ENCODE measurements around the gene MRPL21. TPM values are rescaled to one million over a fixed set of nuclear protein-coding genes. Genes with fewer than 3 reads are reported as not detected.
"Not testable (repeated sequence)": the region's sequence is repeated elsewhere in the genome, so short reads cannot be mapped to it uniquely, and the experiment has no call there.

Gene MRPL21
- total and polyA plus RNA-seq, 2 donors from 2014 or later = 45.0 to 147 TPM

- no peak overlapping the region for H3K27ac ChIP-seq (ENCODE audit: low read depth in 2 of 2, low read length in 2 of 2)
- DNase-seq (no peak), FAIRE-seq (no peak)
- TF ChIP-seq CTCF (IDR thresholded peaks at IDR 0.05; ENCODE audit: borderline replicate concordance, extremely low read depth, insufficient read depth) = no peak
- peaks cover 0 to 4% (median 4%) of the 10 kb centered on the region in 3 donors for H3K4me1 ChIP-seq (ENCODE audit: control insufficient read depth in 2 of 3, insufficient read depth in 2 of 3, low read depth in 1 of 3, low read length in 3 of 3)
- no peak overlapping the region for H3K9ac ChIP-seq (ENCODE audit: low read length in 3 of 3)
- intact Hi-C loops (cut with DNase I) = no loop called here
- peaks cover 0 to 4% (median 0%) of the 10 kb centered on the region in 3 donors for H3K9me3 ChIP-seq (ENCODE audit: control insufficient read depth in 2 of 3, insufficient read depth in 1 of 3, low read length in 3 of 3)
- H3K27me3 ChIP-seq (ENCODE audit: control insufficient read depth, insufficient read depth, low read length) = no peaks in the 10 kb centered on the region
- H3K36me3 ChIP-seq (ENCODE audit: control insufficient read depth in 2 of 3, insufficient read depth in 3 of 3, low read length in 3 of 3) = no peaks in the 10 kb centered on the region
- H3K4me3 ChIP-seq (ENCODE audit: low read length in 3 of 3) = no peak overlapping the region
Observed at GRCh38 chr11:68862421-68862820, 41.2 kb downstream of the MRPL21 start.

GRCh38 chr11:68859123-68859522, 44.5 kb downstream of the MRPL21 start:
- H3K4me3 ChIP-seq (ENCODE audit: low read length in 3 of 3) = no peak overlapping the region
- H3K9ac ChIP-seq (ENCODE audit: low read length in 3 of 3) = no peak overlapping the region
- no peaks in the 10 kb centered on the region for H3K27me3 ChIP-seq (ENCODE audit: control insufficient read depth, insufficient read depth, low read length)
- no peaks in the 10 kb centered on the region for H3K36me3 ChIP-seq (ENCODE audit: control insufficient read depth in 2 of 3, insufficient read depth in 3 of 3, low read length in 3 of 3)
- H3K9me3 ChIP-seq (ENCODE audit: control insufficient read depth in 2 of 3, insufficient read depth in 1 of 3, low read length in 3 of 3) = peaks cover 0 to 4% (median 0%) of the 10 kb centered on the region in 3 donors
- TF ChIP-seq CTCF (IDR thresholded peaks at IDR 0.05; ENCODE audit: borderline replicate concordance, extremely low read depth, insufficient read depth) = no peak
- intact Hi-C loops (cut with DNase I) = no loop called here
- H3K4me1 ChIP-seq (ENCODE audit: control insufficient read depth in 2 of 3, insufficient read depth in 2 of 3, low read depth in 1 of 3, low read length in 3 of 3) = peaks cover 0 to 6% (median 4%) of the 10 kb centered on the region in 3 donors
- FAIRE-seq (no peak), DNase-seq (no peak)
- H3K27ac ChIP-seq (ENCODE audit: low read depth in 2 of 2, low read length in 2 of 2) = no peak overlapping the region

DNA sequence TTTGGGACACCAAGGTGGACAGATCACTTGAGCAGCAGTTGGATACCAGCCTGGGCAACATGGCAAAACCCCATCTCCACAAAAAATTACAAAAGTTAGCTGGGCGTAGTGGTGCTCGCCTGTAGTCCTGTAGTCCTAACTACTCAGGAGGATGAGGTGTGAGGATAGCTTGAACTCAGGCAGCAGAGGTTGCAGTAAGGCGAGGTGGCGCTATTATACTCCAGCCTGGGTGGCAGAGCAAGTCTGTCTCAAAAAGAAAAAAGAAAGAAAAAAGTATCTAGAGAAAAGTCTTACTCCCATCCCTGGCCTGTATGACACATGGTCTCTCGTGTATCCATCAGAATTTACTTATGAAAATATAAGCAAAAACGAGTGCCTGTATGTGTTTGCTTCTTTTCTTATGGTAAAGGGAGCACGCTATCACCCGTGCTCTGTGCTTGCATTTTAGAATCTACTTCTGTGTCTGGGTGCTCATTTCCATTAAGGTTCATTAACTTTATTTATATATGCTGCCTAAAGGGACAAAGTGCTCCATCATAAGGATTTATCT, 46.5 kb downstream of the MRPL21 start:
- FAIRE-seq (no peak), DNase-seq (no peak)
- no peak for TF ChIP-seq CTCF (IDR thresholded peaks at IDR 0.05; ENCODE audit: borderline replicate concordance, extremely low read depth, insufficient read depth)
- intact Hi-C loops (cut with DNase I) = no loop called here
- Histone ChIP-seq H3K4me1 (ENCODE audit: control insufficient read depth in 2 of 3, insufficient read depth in 2 of 3, low read depth in 1 of 3, low read length in 3 of 3) (peaks cover 0 to 6% (median 4%) of the 10 kb centered on the region in 3 donors), H3K9ac (ENCODE audit: low read length in 3 of 3) (no peak overlapping the region), H3K27ac (ENCODE audit: low read depth in 2 of 2, low read length in 2 of 2) (peak overlapping the region in 1 of 2 donors; percentile 54), H3K36me3 (ENCODE audit: control insufficient read depth in 2 of 3, insufficient read depth in 3 of 3, low read length in 3 of 3) (no peaks in the 10 kb centered on the region), H3K4me3 (ENCODE audit: low read length in 3 of 3) (no peak overlapping the region), H3K27me3 (ENCODE audit: control insufficient read depth, insufficient read depth, low read length) (no peaks in the 10 kb centered on the region), H3K9me3 (ENCODE audit: control insufficient read depth in 2 of 3, insufficient read depth in 1 of 3, low read length in 3 of 3) (no peaks in the 10 kb centered on the region)

DNA sequence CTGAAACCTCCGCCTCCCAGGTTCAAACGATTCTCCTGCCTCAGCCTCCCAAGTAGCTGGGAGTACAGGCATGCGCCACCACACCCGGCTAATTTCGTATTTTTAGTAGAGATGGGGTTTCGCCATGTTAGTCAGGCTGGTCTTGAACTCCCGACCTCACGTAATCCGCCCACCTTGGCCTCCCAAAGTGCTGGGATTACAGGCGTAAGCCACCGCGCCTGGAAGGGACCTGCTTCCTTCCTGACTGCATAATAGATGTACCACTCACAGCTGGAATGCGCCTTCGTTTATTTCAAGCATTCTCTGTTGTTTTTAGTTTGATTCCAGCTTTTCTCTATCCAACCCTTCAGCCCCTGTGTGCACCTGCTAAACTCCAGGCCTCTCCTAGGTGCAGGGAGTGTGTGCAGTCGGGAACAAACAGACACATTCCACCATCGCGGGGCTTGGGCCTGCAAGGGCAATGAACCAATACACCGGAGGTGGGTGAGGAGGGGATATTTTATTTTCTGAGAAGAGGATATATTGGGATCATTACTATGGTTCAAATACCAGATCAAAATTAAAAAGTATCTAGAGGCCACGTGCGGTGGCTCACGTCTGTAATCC, 47.1 kb downstream of the MRPL21 start:
- H3K27ac ChIP-seq (ENCODE audit: low read depth in 2 of 2, low read length in 2 of 2); H3K9me3 ChIP-seq (ENCODE audit: control insufficient read depth in 2 of 3, insufficient read depth in 1 of 3, low read length in 3 of 3); H3K4me1 ChIP-seq (ENCODE audit: control insufficient read depth in 2 of 3, insufficient read depth in 2 of 3, low read depth in 1 of 3, low read length in 3 of 3); H3K9ac ChIP-seq (ENCODE audit: low read length in 3 of 3); H3K4me3 ChIP-seq (ENCODE audit: low read length in 3 of 3); FAIRE-seq; H3K27me3 ChIP-seq (ENCODE audit: control insufficient read depth, insufficient read depth, low read length); DNase-seq; H3K36me3 ChIP-seq (ENCODE audit: control insufficient read depth in 2 of 3, insufficient read depth in 3 of 3, low read length in 3 of 3); intact Hi-C loops (cut with DNase I): not testable (repeated sequence)

All from kidney (tissue), 14 donors.